Upper lobe of left lung (tissue), 6 donors: Measurements from ENCODE around the gene MIF4GD. TPM values are rescaled to one million over a fixed set of nuclear protein-coding genes. Genes with fewer than 3 reads are reported as not detected.

ENCODE experiments used
- ATAC-seq, 2 donors: fragments of 200-7000 bp; cut with Tn5 transposase; one replicate each; pipeline ENCODE4 v1.9.1; 2022; ENCODE audit warnings: mild to moderate bottlenecking in 2 of 2, moderate library complexity in 2 of 2; ENCODE audit not compliant: low FRiP score in 2 of 2
- DNase-seq, 2 donors: peaks; one replicate each; pipeline ENCODE4 v3.0.0-alpha.2; 2019 to 2020
- H3K27ac ChIP-seq, 4 donors: fragments of 200-600 bp; sonication (generic); one replicate each; pipeline ENCODE4 v1.5.1; 2016 to 2019
- H3K27me3 ChIP-seq, 4 donors: fragments of 200-600 bp; sonication (generic); one replicate each; pipeline ENCODE4 v1.5.1; 2017 to 2019
- H3K36me3 ChIP-seq, 4 donors: fragments of 200-600 bp; sonication (generic); one replicate each; pipeline ENCODE4 v1.5.1; 2016 to 2019
- H3K4me1 ChIP-seq, 4 donors: fragments of 200-600 bp; sonication (generic); one replicate each; pipeline ENCODE4 v1.5.1; 2018 to 2019
- H3K4me3 ChIP-seq, 4 donors: fragments of 200-600 bp; sonication (generic); one replicate each; pipeline ENCODE4 v1.5.1; 2017 to 2019; ENCODE audit warnings: mild to moderate bottlenecking in 2 of 4, moderate library complexity in 1 of 4
- H3K9me3 ChIP-seq, 4 donors: fragments of 200-600 bp; sonication (generic); one replicate each; pipeline ENCODE4 v1.5.1; 2018 to 2019
- CTCF ChIP-seq, 6 experiments: fragments of 450-650 bp in 4 of 6; fragments of 200-600 bp in 2 of 6; sonication (generic) in 2 of 6; IDR thresholded peaks; one replicate each; pipeline ENCODE4 v1.5.1; 2016 to 2019; ENCODE audit warnings: antibody characterized with exemption in 6 of 6
- EP300 ChIP-seq, 4 donors: sonication (generic); formaldehyde crosslinking; IDR thresholded peaks; one replicate each; pipeline ENCODE4 v1.5.1; 2017; ENCODE audit warnings: antibody characterized with exemption in 4 of 4, control low read depth in 2 of 4
- POLR2A ChIP-seq, 4 donors: fragments of 450-650 bp; IDR thresholded peaks; one replicate each; pipeline ENCODE4 v1.5.1; 2016 to 2017; ENCODE audit warnings: antibody characterized with exemption in 4 of 4, mild to moderate bottlenecking in 2 of 4
- POLR2AphosphoS5 ChIP-seq, 2 donors: sonication (generic); formaldehyde crosslinking; IDR thresholded peaks; one replicate each; pipeline ENCODE4 v1.5.1; 2017; ENCODE audit warnings: antibody characterized with exemption in 2 of 2
- WGBS, 2 donors: methylation state at CpG; one replicate each; pipeline ENCODE4 v1.1.5; 2017 to 2018; 5-methylcytosine and 5-hydroxymethylcytosine counted together
- total RNA-seq, 6 donors: library from RNA; depleted of rRNA in 4 of 6; stranded (reverse); fragments of >200 nt in 4 of 6; gene quantifications; one replicate each; pipeline versions ENCODE4 v1.1.0 to v1.2.1, GENCODE V29; 2016 to 2021
- donor health status: DM: no; HTN: no; CAD: no; lungs with moderate emphysema.
- donor health status: DM: no; HTN: yes; CAD: no; lungs with severe emphysema.

The MIF4GD gene
- total RNA-seq, 6 donors from 2014 or later, result 19.9 to 42.8 (median 36.2) TPM

GRCh38 chr17:75227729-75228128, 43.3 kb downstream of the MIF4GD start:
- peaks cover 30 to 96% (median 59%) of the 10 kb centered on the region in 4 donors for H3K36me3 ChIP-seq
- H3K4me3 ChIP-seq, result no peak overlapping the region
- WGBS, 2 donors, result 67 to 72% methylated on average over 5 of the region's 5 CpGs
- DNase-seq, result no peak
- H3K27ac ChIP-seq, result peak overlapping the region in 2 of 4 donors; percentile 43 to 57
- no peak for ATAC-seq
- TF ChIP-seq EP300 (IDR thresholded peaks at IDR 0.05) (no peak), CTCF (IDR thresholded peaks at IDR 0.05) (no peak), POLR2A (IDR thresholded peaks at IDR 0.05) (no peak), POLR2AphosphoS5 (IDR thresholded peaks at IDR 0.05) (no peak)
- no peaks in the 10 kb centered on the region for H3K9me3 ChIP-seq
- peaks cover 0 to 19% (median 13%) of the 10 kb centered on the region in 4 donors for H3K4me1 ChIP-seq
- H3K27me3 ChIP-seq, result no peaks in the 10 kb centered on the region

- Histone ChIP-seq H3K4me3 (no peak overlapping the region), H3K27ac (no peak overlapping the region), H3K9me3 (no peaks in the 10 kb centered on the region), H3K36me3 (peaks cover 14 to 85% (median 44%) of the 10 kb centered on the region in 4 donors), H3K4me1 (peaks cover 0 to 19% (median 13%) of the 10 kb centered on the region in 4 donors), H3K27me3 (no peaks in the 10 kb centered on the region)
- WGBS, 2 donors, result 74 to 86% methylated on average over 8 to 14 of the region's 14 CpGs
- TF ChIP-seq CTCF (IDR thresholded peaks at IDR 0.05) (no peak), POLR2A (IDR thresholded peaks at IDR 0.05) (no peak), POLR2AphosphoS5 (IDR thresholded peaks at IDR 0.05) (no peak)
- peak in 1 of 2 donors; percentile 54 for DNase-seq
- ATAC-seq, result peak in 1 of 2 donors; percentile 25
These were observed 46.0 kb downstream of the MIF4GD start for GRCh38 chr17:75225016-75225415.

- Histone ChIP-seq H3K36me3 (peaks cover 21 to 88% (median 60%) of the 10 kb centered on the region in 4 donors), H3K27ac (no peak overlapping the region), H3K27me3 (no peaks in the 10 kb centered on the region), H3K9me3 (no peaks in the 10 kb centered on the region), H3K4me1 (no peaks in the 10 kb centered on the region), H3K4me3 (no peak overlapping the region)
- 93 to 98% methylated on average over 3 of the region's 3 CpGs for WGBS, 2 donors
- TF ChIP-seq POLR2AphosphoS5 (IDR thresholded peaks at IDR 0.05), result no peak
- DNase-seq, result no peak
- no peak for ATAC-seq
These were observed 51.2 kb downstream of the MIF4GD start for GRCh38 chr17:75219815-75220214.

- Histone ChIP-seq H3K4me1 (no peaks in the 10 kb centered on the region), H3K27me3 (no peaks in the 10 kb centered on the region), H3K9me3 (no peaks in the 10 kb centered on the region), H3K27ac (no peak overlapping the region), H3K36me3 (peaks cover 28 to 88% (median 65%) of the 10 kb centered on the region in 4 donors), H3K4me3 (no peak overlapping the region)
- ATAC-seq (no peak), DNase-seq (no peak)
- no peak for TF ChIP-seq CTCF (IDR thresholded peaks at IDR 0.05)
- no peak for TF ChIP-seq POLR2A (IDR thresholded peaks at IDR 0.05)
- no peak for TF ChIP-seq POLR2AphosphoS5 (IDR thresholded peaks at IDR 0.05)
- no peak for TF ChIP-seq EP300 (IDR thresholded peaks at IDR 0.05)
- 81 to 96% methylated on average over 6 of the region's 6 CpGs for WGBS, 2 donors
These were observed 52.9 kb downstream of the MIF4GD start for GRCh38 chr17:75218131-75218530.

Other genes starting within 250 kb of the MIF4GD start
- 100 to 1,000 TPM; 126 to 198 (median 186) TPM for gene ATP5PD, start 224.3 kb downstream of the MIF4GD start, total RNA-seq
- 10 to 100 TPM; 17.8 to 26.1 (median 22.9) TPM for gene KCTD2, start 224.0 kb downstream of the MIF4GD start, total RNA-seq
- gene SLC16A5, start 183.3 kb downstream of the MIF4GD start, total RNA-seq, result 100 to 1,000 TPM in 4 of 6 donors, 10 to 100 TPM in 2; 40.6 to 234 (median 123) TPM
- 10 to 100 TPM in 5 of 6 donors, 1 to 10 TPM in 1; 7.3 to 29.5 (median 16.6) TPM for gene ARMC7, start 161.3 kb downstream of the MIF4GD start, total RNA-seq
- gene NT5C, start 139.5 kb downstream of the MIF4GD start, total RNA-seq, result 100 to 1,000 TPM in 2 of 6 donors, 10 to 100 TPM in 4; 46.4 to 113 (median 76.6) TPM
- gene JPT1, start 116.7 kb downstream of the MIF4GD start, total RNA-seq, result 100 to 1,000 TPM in 1 of 6 donors, 10 to 100 TPM in 5; 44.0 to 118 (median 70.1) TPM
- 100 to 1,000 TPM in 2 of 6 donors, 10 to 100 TPM in 4; 19.9 to 343 (median 64.9) TPM for gene SUMO2, start 88.3 kb downstream of the MIF4GD start, total RNA-seq
- gene NUP85, start 65.6 kb downstream of the MIF4GD start, total RNA-seq, result 10 to 100 TPM; 21.7 to 69.1 (median 43.5) TPM
- 100 to 1,000 TPM in 2 of 6 donors, 10 to 100 TPM in 4; 32.3 to 139 (median 55.4) TPM for gene GGA3, start 9.6 kb downstream of the MIF4GD start, total RNA-seq
- gene MRPS7, start 9.4 kb downstream of the MIF4GD start, total RNA-seq, result 10 to 100 TPM; 23.7 to 56.7 (median 36.9) TPM
- 10 to 100 TPM; 21.9 to 37.0 (median 23.9) TPM for gene SLC25A19, start 18.2 kb upstream of the MIF4GD start, total RNA-seq
- 100 to 1,000 TPM; 103 to 168 (median 151) TPM for gene GRB2, start 134.4 kb upstream of the MIF4GD start, total RNA-seq
- 100 to 1,000 TPM in 2 of 6 donors, 10 to 100 TPM in 4; 62.3 to 320 (median 90.5) TPM for gene TMEM94, start 185.4 kb upstream of the MIF4GD start, total RNA-seq
- 100 to 1,000 TPM in 1 of 6 donors, 10 to 100 TPM in 5; 24.1 to 113 (median 48.5) TPM for gene CASKIN2, start 244.3 kb upstream of the MIF4GD start, total RNA-seq
- 100 to 1,000 TPM in 2 of 6 donors, 10 to 100 TPM in 4; 19.5 to 125 (median 31.3) TPM for gene TSEN54, start 245.3 kb upstream of the MIF4GD start, total RNA-seq